ENCODE results near the gene MPRIP.
"Not testable (repeated sequence)": the region's sequence is repeated elsewhere in the genome, so short reads cannot be mapped to it uniquely, and the experiment has no call there.

MPRIP gene

DNA sequence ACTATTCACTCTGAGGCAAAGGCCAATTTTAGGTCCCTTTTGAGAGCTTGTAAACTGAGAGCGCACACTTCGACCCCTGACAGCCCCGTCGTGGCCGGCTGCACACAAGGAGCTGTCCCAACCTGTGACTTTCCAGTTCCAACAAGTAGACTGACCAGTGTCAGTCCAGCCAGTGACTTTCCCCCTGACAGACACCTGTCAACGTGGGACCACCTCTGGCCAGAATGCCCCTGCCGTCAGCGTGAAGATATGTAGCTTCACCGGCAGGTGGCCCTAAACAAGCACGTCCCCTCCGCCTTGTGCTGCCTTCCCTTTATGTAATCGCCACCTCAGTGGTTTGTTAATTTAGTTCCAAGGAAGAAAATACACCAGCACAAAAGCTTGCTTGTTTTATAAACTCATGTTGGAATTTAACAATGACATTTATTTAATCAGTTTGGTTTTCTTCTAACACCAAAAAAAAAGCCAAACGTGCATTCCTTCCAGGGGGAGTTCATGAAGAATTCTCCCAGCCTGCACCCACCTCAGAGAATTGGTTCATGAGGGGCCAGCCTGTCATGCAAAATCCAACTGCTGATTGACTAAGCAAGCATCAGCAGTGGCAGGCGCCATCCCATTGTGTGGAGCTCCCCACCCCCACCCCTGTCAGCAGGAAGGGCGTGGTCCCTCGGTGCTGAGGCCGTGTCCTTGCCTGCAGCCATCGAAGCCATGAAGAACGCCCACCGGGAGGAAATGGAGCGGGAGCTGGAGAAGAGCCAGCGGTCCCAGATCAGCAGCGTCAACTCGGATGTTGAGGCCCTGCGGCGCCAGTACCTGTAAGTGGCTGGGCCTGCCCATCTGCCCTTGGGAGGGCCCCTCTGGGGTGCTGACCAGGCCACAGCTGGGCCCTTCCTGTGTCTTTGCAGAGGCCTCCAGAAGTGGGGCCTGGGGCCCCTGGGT lies 130.0 kb downstream of the MPRIP start:
- DNase-seq, result no peak

GRCh38 chr17:17172990-17173389 lies 130.7 kb downstream of the MPRIP start:
- DNase-seq, result no peak

DNA sequence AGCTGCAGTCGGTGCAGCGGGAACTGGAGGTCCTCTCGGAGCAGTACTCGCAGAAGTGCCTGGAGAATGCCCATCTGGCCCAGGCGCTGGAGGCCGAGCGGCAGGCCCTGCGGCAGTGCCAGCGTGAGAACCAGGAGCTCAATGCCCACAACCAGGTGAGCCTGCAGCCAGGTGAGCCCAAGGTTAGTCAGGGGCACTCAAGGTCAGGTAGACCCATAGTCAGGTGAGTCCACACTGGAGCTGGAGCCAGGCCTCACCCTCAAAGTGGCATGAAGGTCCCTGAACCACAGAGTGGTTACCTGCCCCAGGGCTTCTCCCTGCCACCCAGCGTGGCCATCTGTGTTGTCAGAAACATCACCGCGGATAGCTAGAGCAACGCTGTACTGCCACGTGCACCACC lies 131.7 kb downstream of the MPRIP start:
- no peak for DNase-seq

DNA sequence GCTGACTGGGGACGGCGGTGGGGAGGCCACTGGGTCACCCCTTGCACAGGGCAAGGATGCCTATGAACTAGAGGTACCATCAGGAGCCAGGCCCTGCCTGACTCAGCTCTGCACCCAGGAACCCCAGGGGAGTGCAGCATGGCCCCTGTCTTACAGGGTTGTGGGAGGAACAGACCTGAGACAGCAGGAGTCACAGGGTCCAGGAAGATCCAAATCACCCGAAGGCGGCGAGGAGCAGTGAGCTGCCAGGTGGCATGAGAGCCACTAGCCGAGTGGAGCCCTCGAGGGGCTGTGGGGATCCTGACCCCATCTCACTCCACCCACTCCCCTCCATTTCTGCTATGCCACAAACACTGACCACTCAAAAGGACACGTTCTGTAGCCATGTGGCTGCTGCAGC lies 133.1 kb downstream of the MPRIP start:
- no peak for DNase-seq

GRCh38 chr17:17175917-17176316 lies 133.7 kb downstream of the MPRIP start:
- no peak for DNase-seq

GRCh38 chr17:17176341-17176740 lies 134.1 kb downstream of the MPRIP start:
- no peak for DNase-seq

- no peak for DNase-seq
These were observed 134.9 kb downstream of the MPRIP start for GRCh38 chr17:17177176-17177575.

DNA sequence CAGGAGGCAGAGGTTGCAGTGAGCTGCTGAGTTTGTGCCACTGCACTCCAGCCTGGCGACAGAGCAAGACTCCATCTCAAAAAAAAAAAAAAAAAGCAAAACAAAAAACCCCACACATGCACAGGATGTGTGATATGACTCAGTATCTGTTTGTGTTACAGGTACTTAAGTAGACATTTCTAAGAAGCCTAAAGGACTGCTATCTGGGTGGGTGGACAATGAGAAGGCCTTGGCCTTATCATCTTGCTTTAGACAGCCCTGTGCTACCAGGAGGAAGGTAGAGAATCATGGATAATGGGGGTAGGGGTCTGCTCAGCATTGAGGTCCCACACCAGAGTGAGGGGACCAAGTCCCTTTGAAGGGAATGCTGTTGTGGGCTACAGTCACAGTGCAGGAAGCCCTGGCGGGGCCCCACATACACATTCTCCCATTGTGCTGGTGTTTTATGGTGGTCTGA lies 137.1 kb downstream of the MPRIP start:
- DNase-seq, result no peak

DNA sequence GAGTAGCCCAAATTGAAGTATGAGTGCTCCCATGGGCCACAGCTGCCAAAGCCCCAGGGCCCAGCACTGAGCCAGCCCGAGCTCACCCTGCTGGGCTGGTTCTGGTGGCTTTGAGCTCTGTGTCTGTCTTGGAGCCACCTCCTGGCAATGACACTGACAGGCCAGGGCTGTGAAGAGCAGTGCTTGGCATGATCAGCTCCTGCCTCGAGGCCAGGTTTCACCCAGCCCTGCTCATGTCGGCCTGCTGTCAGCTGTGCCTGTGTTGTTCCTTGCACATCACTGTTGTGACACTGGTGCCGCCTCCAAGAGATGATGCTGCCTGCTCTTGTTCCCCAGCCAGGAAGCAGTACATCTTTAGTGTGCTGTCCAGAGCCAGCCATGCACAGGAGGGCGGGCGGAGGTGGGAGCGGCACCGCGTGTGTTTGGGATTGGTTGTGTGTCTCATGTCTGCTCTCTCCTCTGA lies 137.9 kb downstream of the MPRIP start:
- DNase-seq, result no peak

- no peak for DNase-seq
These were observed 138.7 kb downstream of the MPRIP start for GRCh38 chr17:17180741-17181525.

DNA sequence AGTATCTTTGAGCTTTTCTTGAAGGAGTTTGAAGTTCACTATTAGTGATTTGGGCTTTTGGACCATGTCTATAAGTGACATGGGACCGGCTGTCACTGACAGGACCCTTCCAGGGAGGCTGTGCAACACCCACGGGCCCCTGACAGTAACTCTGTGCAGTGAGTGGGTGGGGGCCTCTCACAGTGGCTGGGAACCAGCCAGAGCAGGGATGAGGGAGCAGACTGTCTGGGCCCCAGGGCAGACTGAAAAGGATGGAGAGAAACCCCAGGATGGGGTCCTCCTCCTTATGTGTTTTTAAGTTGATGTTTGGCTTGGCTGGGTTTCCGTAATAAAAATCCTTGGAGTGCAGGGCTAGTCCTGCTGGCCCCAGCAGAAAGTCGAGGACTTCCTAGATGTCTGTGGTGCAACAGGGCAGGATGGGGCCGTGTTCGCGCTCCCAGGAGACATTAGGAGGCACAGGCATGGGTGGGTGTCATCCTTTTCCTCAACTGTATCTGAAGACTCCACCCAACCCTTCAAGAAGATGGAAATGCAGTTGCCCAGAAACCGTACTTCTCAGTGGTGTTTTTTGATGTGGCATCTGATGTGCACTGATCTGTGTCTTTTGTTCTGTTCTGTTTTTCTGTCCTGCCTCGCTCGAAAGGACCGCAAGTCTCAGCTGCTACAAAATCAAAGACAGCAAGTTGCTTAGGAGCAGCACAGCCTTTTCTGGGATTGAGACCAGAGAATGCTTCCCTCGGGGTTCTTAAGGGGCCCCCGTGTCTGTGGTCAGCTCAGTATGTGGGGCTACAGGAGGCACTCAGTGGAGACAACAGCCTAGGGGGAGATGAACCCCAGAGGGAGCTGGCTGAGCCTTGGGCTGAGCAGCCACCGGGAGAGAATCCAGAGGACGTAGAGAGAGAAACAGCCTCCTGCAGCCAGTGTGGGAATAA lies 139.7 kb downstream of the MPRIP start:
- DNase-seq, result no peak

DNA sequence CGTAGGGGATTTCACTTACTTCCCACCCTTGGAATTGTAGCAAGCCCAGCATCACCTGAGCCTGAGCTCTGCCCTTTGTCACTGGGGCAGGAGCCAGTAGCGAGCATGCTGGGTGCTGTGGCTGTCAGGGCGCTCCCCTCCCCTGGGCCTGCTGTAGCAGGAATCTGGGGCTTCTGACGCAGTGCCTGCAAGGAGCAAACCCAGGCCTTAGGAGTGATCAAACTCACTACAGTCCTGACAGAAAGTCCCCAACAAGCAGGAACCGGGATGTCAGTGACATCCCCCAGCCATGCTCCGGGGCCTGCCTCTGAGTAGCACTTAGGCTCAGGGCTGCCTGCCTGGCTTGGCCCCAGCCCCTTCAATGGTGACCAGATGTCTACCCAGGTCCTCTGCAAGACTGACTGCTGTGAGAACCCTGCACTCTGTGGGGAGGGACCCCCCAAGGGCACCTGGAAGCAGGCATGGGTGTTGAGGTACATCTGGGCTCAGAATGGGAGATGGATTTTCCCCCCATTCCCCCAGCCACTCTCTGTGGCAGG lies 140.4 kb downstream of the MPRIP start:
- DNase-seq, result no peak

DNA sequence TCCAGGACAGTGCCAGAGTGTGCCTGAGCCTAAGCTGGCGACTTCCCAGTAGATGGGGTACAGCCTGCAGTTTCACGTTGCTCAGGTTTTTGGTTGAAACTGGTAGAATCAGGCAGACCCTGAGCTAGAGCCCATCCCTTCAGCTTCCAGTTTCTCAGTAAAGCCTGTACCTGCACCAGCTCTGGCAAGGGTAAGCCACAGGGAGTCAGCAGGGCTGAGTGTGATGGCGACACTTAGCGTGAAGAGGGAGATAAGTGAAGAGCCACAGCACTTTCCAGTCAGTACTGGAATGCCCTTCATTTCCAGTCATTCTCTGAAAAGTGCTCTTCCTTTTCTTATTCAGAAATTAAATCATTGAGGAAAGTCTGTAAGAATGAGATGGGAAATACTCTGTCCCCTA lies 141.5 kb downstream of the MPRIP start:
- DNase-seq, result no peak

DNA sequence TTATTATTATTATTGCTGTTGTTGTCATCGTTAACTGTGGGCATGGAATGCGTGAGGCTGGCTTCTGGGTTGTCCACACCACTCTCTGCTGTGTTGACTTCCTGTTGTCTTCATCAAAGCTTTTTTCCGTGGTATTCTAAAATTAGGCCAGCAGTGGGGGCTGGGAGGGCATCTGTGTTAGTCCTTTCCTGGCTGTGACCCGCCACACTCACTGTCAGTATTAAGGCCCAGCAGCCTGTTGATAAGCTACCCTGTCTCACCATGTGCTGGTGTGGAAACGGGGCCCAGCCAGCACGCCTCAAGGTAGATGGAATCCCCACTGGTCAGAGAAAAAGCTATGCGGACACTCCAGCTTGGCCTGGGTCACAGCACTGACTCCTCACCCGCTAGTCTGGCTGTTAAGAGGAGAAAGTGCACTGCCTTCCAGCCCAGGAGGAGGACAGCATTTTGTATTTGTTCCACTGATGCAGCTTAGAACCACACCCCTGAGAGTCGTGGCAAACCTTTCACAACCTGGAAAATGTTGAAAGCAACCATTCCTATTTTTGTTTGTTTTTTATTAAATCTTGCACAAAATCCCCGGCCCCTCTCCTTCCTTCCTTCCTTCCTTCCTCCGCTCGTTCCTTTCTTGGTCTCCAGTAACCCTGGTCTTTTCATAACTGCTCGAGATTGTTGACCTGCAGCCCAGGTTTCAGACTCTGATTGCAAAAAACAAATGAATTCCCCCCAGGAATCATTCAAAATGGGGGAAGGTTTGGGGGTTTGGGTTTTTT lies 142.9 kb downstream of the MPRIP start:
- not testable (repeated sequence) for DNase-seq

DNA sequence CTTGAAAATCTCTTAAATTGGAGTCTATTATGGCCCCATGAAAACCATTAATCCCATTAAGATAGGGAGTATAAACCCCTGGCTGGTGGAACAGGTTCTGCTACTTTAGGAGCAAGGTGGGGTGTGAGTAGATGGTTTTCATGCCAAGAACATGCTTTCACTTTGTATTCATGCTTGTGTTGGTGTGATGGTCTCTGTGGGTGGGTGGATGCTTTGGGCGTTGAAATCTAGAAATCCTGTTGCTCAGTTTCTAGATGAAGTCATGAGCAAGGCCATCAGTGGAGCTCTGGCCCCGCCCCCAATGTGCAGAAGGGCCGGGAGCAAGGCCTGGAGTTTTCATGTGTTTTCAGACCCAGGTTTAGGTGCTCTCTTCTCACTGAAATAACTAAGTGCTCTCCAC lies 143.8 kb downstream of the MPRIP start:
- DNase-seq, result no peak

DNA sequence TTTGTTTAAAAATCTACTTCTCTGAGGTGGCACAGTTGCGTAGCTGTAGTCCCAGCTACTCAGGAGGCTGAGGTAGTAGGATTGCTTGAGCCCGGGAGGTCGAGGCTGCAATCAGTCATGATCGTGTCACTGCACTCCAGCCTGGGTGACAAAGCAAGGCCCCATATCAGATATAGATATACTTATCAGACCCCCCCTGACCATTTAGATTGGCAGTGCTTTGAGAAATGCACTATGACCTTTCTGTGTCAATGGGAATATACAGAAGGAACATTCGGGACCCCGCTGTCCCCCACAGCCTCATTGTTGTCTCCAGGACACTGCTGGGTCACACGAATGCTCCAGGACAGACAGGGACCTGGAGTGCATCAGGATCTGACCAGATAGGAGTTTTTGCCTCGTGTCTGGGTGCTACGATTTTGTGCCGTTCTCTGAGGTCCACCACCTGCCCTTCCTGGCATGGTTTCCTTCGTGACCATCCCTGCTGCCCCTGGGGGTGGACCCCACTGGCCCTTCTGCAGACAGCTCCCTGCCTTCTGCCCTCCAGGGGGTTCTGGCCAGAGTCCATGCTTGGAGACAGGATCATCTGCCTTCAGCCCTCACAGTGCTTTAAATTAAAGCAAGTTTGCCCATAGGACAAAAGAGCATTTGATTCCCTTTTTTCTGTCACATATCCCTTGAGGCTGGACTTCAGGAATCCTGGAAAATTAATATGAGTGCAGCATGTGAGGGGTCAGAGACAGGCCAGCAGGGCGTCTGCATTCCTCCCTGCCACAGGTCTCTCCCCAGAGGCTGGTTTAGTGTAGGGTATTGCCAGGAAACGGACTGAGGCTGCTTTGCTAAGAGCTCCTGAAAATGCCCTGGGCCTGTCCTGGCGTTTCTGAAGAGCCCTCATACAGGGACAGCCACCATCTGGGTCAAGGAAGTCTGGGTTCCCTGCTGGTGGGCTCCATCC lies 144.6 kb downstream of the MPRIP start:
- no peak for DNase-seq

DNA sequence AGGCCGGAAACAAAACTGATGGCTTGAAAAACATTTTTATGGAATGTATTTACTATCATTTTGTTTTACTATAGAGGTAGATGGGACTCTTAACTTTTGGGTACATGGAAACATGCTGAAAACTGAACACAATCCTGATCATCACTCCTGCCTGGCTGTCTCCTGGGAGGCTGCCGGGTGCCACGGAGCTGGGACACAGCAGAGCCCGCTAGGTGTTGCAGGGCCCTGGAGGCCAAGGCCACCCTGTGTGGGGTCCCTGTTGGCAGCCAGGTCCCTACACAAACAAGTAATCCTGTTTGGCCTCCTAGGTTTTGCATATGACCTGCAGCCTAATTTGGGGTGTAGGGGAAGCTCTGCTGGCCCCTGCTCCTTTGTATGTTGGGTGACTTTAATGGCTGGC lies 146.3 kb downstream of the MPRIP start:
- DNase-seq, result no peak

DNA sequence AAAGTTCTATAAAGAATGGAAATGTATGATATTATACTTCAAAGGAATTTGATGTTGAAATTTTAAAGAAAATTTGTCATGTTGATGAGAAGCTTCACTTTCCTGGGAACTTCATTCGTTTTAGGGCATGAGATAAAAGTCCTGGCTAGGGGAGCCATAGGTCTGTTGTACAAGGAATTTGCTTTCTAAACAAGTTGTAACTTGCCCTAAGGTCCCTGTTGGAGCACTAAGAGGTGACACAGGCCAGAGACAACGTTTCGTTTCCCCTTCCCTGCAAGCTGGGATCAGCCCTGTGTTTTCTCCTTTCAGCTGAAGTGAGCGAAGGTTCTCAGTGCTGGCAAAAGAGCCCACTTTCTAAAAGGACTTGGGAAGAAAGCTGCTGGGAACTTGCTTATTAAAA lies 147.3 kb downstream of the MPRIP start:
- no peak for DNase-seq

- no peak for DNase-seq
These were observed 147.9 kb downstream of the MPRIP start for GRCh38 chr17:17190188-17190587.

GRCh38 chr17:17191346-17191792 lies 149.1 kb downstream of the MPRIP start:
- DNase-seq, result no peak

Measured in NCI-H446 (cell line).